Effector memory CD4-positive, alpha-beta T cell (primary cell): ENCODE data around the gene IGSF9B.

Experiments used
- DNase-seq, 3 donors: peaks; one replicate each; pipeline ENCODE4 v3.0.0-alpha.2; 2020
- H3K27ac ChIP-seq: 2 replicates; pipeline ENCODE4 v1.7.0; 2013; ENCODE audit warnings: mild to moderate bottlenecking, low read length, moderate library complexity; ENCODE audit not compliant: insufficient read depth, poor library complexity, severe bottlenecking
- H3K27me3 ChIP-seq: replicated peaks from 2 replicates; pipeline ENCODE4 v1.7.0; 2013; ENCODE audit warnings: mild to moderate bottlenecking, low read length; ENCODE audit not compliant: insufficient read depth, control insufficient read depth, poor library complexity, severe bottlenecking
- H3K36me3 ChIP-seq: 2 replicates; pipeline ENCODE4 v1.7.0; 2013; ENCODE audit warnings: mild to moderate bottlenecking, low read length, moderate library complexity; ENCODE audit not compliant: control insufficient read depth, insufficient read depth
- H3K4me1 ChIP-seq: 2 replicates; pipeline ENCODE4 v1.7.0; 2013; ENCODE audit warnings: low read length, mild to moderate bottlenecking; ENCODE audit not compliant: control insufficient read depth, insufficient read depth, poor library complexity, severe bottlenecking
- H3K4me3 ChIP-seq: 2 replicates; pipeline ENCODE4 v1.7.0; 2013; ENCODE audit warnings: low read length, low read depth, mild to moderate bottlenecking; ENCODE audit not compliant: insufficient read depth, poor library complexity, severe bottlenecking
- H3K9me3 ChIP-seq: 2 replicates; pipeline ENCODE4 v1.7.0; 2013; ENCODE audit warnings: mild to moderate bottlenecking, low read length, moderate library complexity; ENCODE audit not compliant: control insufficient read depth

IGSF9B gene

GRCh38 chr11:133903875-133904817 lies 52.6 kb downstream of the IGSF9B start:
- no peaks in the 10 kb centered on the region for H3K27me3 ChIP-seq
- H3K9me3 ChIP-seq = no peaks in the 10 kb centered on the region
- no peak for DNase-seq

DNA sequence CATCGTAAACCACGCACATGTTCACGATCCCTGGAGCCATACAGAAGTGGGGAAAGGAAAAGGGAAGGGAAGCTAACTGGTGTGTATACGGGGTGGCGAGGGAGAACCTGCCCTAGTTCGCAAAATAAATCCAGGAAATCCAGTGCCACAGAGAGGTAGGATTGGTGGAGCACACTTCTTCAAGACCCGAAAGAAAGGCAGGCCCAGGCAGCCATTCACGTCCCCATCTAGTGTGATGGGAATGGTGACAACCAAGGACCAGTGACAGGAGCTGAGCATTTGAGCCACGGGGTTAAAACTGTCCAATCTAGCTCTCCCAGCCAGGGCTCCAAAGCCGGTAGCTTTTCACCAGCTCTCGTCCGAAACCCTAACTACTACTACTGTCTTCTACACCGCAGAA lies 53.7 kb downstream of the IGSF9B start:
- H3K36me3 ChIP-seq = peaks cover 16% of the 10 kb centered on the region
- DNase-seq = no peak
- H3K27ac ChIP-seq = no peak overlapping the region
- H3K4me1 ChIP-seq = no peaks in the 10 kb centered on the region
- H3K27me3 ChIP-seq = no peaks in the 10 kb centered on the region
- H3K4me3 ChIP-seq = no peak overlapping the region
- H3K9me3 ChIP-seq = no peaks in the 10 kb centered on the region

More at GRCh38 chr11:133903875-133904817, 52.6 kb downstream of the IGSF9B start:
- Histone ChIP-seq H3K4me1 (no peaks in the 10 kb centered on the region), H3K27ac (no peak overlapping the region), H3K4me3 (no peak overlapping the region), H3K36me3 (peaks cover 27% of the 10 kb centered on the region)

DNA sequence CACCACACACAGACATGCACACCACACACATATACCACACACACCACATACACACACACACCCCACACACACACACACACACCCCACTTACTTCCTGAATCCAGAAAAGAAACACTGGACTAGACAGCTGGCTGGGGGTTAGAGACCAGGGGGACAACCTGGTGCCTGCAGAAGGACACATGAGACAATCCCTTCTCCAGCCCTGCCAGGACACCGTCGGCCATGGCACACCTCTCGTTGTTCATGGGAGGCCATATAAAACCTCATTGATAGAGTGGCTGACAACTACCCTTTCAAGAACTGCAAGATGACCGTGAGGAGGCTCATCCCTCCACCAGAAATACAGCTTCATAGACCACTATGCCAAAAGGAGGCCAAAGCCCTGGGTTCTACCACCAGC lies 54.3 kb downstream of the IGSF9B start:
- H3K4me1 ChIP-seq = no peaks in the 10 kb centered on the region
- H3K27ac ChIP-seq = no peak overlapping the region
- peaks cover 13% of the 10 kb centered on the region for H3K36me3 ChIP-seq
- H3K4me3 ChIP-seq = no peak overlapping the region
- H3K27me3 ChIP-seq = no peaks in the 10 kb centered on the region
- no peaks in the 10 kb centered on the region for H3K9me3 ChIP-seq
- no peak for DNase-seq

- Histone ChIP-seq H3K27ac (no peak overlapping the region), H3K9me3 (no peaks in the 10 kb centered on the region), H3K27me3 (no peaks in the 10 kb centered on the region), H3K36me3 (peaks cover 9% of the 10 kb centered on the region), H3K4me1 (no peaks in the 10 kb centered on the region), H3K4me3 (no peak overlapping the region)
- DNase-seq = no peak
Observed at GRCh38 chr11:133901999-133902398, 54.8 kb downstream of the IGSF9B start.

- no peaks in the 10 kb centered on the region for H3K9me3 ChIP-seq
- H3K36me3 ChIP-seq = peaks cover 3% of the 10 kb centered on the region
- no peak overlapping the region for H3K27ac ChIP-seq
- H3K4me3 ChIP-seq = no peak overlapping the region
- H3K27me3 ChIP-seq = no peaks in the 10 kb centered on the region
- no peak for DNase-seq
- H3K4me1 ChIP-seq = no peaks in the 10 kb centered on the region
Observed at GRCh38 chr11:133901316-133901715, 55.5 kb downstream of the IGSF9B start.

DNA sequence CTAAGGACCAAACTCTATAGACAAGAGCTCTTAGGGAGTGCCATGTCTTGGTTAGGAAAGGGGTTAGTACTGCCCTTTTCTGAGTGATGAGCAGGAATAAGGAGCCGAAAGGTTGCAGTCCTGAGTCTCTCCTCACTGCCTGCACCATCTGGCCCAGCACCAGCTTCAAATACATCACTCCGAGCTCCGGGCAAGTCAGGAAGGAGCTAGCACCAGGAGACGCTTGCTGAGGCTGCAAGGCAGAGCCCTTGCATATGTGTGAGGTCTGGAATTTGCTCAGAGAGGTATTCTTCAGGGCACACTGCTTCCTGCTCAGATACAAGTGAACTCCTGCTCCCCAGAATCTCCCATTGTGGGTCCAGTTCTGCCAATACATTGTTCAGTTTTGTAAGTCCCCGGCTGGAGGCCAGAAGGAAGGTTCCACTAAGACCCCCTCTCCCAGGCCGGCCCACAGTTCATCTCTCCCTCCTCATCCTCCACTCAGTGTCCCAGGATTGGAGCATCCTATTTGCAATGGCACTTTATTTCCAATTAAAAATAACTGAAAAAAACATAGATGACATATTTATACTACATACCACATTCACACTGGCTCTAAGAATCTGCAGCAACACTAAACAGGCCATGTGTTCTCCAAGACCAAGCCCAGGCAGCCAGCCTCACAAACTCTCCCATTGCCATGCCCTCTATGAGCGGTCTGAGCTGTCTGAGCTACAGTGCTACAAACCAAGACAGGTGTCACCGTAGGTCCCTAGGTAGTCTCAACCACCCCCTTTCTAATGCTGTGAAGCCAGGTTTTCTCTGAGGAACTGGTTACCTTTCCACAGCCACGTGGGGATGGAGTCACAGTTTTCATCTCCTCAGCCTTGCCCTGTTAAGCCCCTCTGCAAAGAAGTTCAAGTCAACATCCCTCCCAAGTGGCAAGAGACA lies 56.3 kb downstream of the IGSF9B start:
- H3K36me3 ChIP-seq = peaks cover 3% of the 10 kb centered on the region
- no peak for DNase-seq
- H3K27ac ChIP-seq = no peak overlapping the region
- no peak overlapping the region for H3K4me3 ChIP-seq
- H3K4me1 ChIP-seq = no peaks in the 10 kb centered on the region
- no peaks in the 10 kb centered on the region for H3K27me3 ChIP-seq
- H3K9me3 ChIP-seq = no peaks in the 10 kb centered on the region

DNA sequence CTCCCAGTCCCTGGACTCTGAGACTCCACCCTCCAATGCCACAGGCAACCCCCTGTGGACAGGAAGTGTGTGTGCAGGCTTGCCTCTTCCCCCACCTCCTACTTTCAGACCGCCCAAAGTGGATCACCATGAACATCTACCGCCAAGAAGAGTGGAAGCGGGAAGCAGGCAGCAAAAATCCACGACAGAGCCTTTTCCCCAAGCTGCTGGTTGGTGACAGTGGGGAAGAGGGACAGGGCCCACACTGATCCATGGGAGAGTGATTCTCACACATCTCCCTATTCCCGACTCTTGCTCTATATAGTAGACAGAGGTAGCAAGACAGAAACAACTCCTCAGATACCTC lies 58.0 kb downstream of the IGSF9B start:
- Histone ChIP-seq H3K27me3 (no peaks in the 10 kb centered on the region), H3K27ac (no peak overlapping the region), H3K4me3 (no peak overlapping the region), H3K36me3 (no peaks in the 10 kb centered on the region), H3K9me3 (no peaks in the 10 kb centered on the region), H3K4me1 (no peaks in the 10 kb centered on the region)
- no peak for DNase-seq

DNA sequence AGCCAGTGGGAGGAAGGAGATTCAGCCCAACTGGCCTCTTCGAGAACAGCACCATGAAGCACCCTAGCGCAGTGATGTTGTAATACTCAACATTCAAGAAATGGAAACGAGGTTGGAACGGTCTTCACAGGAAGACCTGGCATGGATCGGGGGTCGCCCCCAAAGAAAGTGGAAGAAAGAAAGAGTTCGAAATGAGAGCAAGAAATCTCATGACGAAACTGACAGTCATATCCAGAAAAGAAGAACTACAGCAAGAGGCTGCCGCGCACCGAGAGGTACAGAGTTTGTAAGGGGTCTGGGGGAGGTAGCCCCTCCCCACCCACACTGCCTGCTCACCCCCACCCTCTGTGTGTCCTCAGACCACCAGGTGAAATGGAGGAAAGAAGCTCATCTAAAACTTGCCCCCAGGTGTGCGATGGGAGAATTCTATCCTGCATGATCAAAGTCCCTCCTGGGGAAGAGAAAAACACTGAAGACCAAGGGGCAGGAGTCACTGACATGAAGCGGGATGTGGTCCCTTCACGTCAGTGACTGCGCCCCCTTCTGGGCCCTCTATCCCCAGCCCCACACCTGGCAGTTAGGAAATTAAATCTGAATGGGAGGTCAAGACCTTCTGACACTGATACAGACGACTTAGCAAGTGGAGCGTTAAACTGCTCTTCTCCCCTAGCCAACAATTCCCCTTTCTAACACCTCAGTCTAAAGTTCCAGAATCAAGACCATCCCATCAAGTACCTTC lies 58.6 kb downstream of the IGSF9B start:
- DNase-seq = no peak
- no peaks in the 10 kb centered on the region for H3K9me3 ChIP-seq
- H3K27ac ChIP-seq = no peak overlapping the region
- H3K4me3 ChIP-seq = no peak overlapping the region
- no peaks in the 10 kb centered on the region for H3K4me1 ChIP-seq
- no peaks in the 10 kb centered on the region for H3K27me3 ChIP-seq
- no peaks in the 10 kb centered on the region for H3K36me3 ChIP-seq

DNA sequence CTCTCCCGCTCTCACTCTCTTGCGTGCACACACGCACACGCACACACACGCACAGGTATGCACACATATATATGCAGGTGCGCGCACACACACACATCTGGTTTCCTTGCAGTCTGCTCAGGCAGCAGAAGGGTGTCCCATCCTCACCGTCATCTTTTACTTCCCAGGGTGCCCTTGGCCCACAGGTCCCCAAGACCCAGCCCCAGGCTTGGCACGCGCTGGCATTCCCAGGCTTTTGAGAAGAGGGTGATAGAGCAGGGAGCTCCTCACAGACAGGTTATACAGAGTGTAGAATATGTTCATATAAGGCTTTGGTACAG lies 59.5 kb downstream of the IGSF9B start:
- H3K27ac ChIP-seq = no peak overlapping the region

More for the DNA sequence above, 59.5 kb downstream of the IGSF9B start:
- H3K4me1 ChIP-seq = no peaks in the 10 kb centered on the region
- DNase-seq = no peak
- H3K27me3 ChIP-seq = no peaks in the 10 kb centered on the region
- H3K4me3 ChIP-seq = no peak overlapping the region
- H3K9me3 ChIP-seq = no peaks in the 10 kb centered on the region
- no peaks in the 10 kb centered on the region for H3K36me3 ChIP-seq
